Measurements from ENCODE around the gene RNF151. TPM values are rescaled to one million over a fixed set of nuclear protein-coding genes. Genes with fewer than 3 reads are reported as not detected.
A peak's percentile ranks its signal among the peaks of the same experiment; 100 is the strongest.

Gene RNF151
- total and polyA plus RNA-seq, 2 of the 13 experiments (the other 11 are each of a cell fraction or from before 2014, with no cell fraction given): not detected

- peak; percentile 79 for TF ChIP-seq CTCF (CRISPR knock-in tag; IDR thresholded peaks at IDR 0.05)
- TF ChIP-seq MTF1 (CRISPR knock-in tag; IDR thresholded peaks at IDR 0.05): no peak
- no peak for TF ChIP-seq ZNF678 (CRISPR knock-in tag; IDR thresholded peaks at IDR 0.05)
- no peak for TF ChIP-seq EED (CRISPR knock-in tag; IDR thresholded peaks at IDR 0.05)
- TF ChIP-seq SAP130 (CRISPR knock-in tag; IDR thresholded peaks at IDR 0.05; ENCODE audit: low read depth): peak; percentile 40
- no peak for TF ChIP-seq ASH2L (IDR thresholded peaks at IDR 0.05; ENCODE audit: insufficient read length, low read depth, low read length)
- TF ChIP-seq ZNF800 (CRISPR knock-in tag; IDR thresholded peaks at IDR 0.05): peak; percentile 88
- TF ChIP-seq SMARCE1 (IDR thresholded peaks at IDR 0.05; ENCODE audit: borderline replicate concordance): no peak
- TF ChIP-seq SRY (CRISPR knock-in tag; IDR thresholded peaks at IDR 0.05): no peak
- TF ChIP-seq MYNN (CRISPR knock-in tag; IDR thresholded peaks at IDR 0.05; ENCODE audit: low read depth): no peak
- TF ChIP-seq ZNF878 (CRISPR knock-in tag; IDR thresholded peaks at IDR 0.05): no peak
- peak; percentile 88 for TF ChIP-seq CEBPG (CRISPR knock-in tag; IDR thresholded peaks at IDR 0.05)
- no peak for TF ChIP-seq ZNF484 (CRISPR knock-in tag; IDR thresholded peaks at IDR 0.05; ENCODE audit: borderline replicate concordance, low read depth)
- no peak for TF ChIP-seq ZNF644 (CRISPR knock-in tag; IDR thresholded peaks at IDR 0.05; ENCODE audit: low read depth)
- TF ChIP-seq ZNF280B (CRISPR knock-in tag; IDR thresholded peaks at IDR 0.05; ENCODE audit: borderline replicate concordance): no peak
- no peak for TF ChIP-seq HOXA9 (CRISPR knock-in tag; IDR thresholded peaks at IDR 0.05; ENCODE audit: borderline replicate concordance)
- no peak for TF ChIP-seq ZFYVE20 (CRISPR knock-in tag; IDR thresholded peaks at IDR 0.05; ENCODE audit: borderline replicate concordance, low read depth)
- TF ChIP-seq ZBTB37 (CRISPR knock-in tag; IDR thresholded peaks at IDR 0.05): no peak
- no peak for TF ChIP-seq NFE2L1 (CRISPR knock-in tag; IDR thresholded peaks at IDR 0.05; ENCODE audit: borderline replicate concordance)
- TF ChIP-seq FOXP1 (IDR thresholded peaks at IDR 0.05): no peak
- peak; percentile 53; the same call in 1 of the 2 replicates for TF ChIP-seq FOXP1 (CRISPR knock-in tag; IDR thresholded peaks at IDR 0.05)
- TF ChIP-seq BHLHE40 (IDR thresholded peaks at IDR 0.05; ENCODE audit: low read length): no peak
- no peak for TF ChIP-seq CAMTA2 (CRISPR knock-in tag; IDR thresholded peaks at IDR 0.05; ENCODE audit: borderline replicate concordance)
- no peak for TF ChIP-seq ZFP36 (IDR thresholded peaks at IDR 0.05; ENCODE audit: borderline replicate concordance, low read depth, low read length, partially characterized antibody)
Measured at GRCh38 chr16:2016407-2016922, 49.8 kb downstream of the RNF151 start (continued).

All from HepG2 (cell line).